ENCODE data around the gene MTG2. TPM values are rescaled to one million over a fixed set of nuclear protein-coding genes. Genes with fewer than 3 reads are reported as not detected.

MTG2 gene
- total and polyA plus RNA-seq, 2 of the 13 experiments (the other 11 are each of a cell fraction or from before 2014, with no cell fraction given): 20.4 to 37.8 TPM

DNA sequence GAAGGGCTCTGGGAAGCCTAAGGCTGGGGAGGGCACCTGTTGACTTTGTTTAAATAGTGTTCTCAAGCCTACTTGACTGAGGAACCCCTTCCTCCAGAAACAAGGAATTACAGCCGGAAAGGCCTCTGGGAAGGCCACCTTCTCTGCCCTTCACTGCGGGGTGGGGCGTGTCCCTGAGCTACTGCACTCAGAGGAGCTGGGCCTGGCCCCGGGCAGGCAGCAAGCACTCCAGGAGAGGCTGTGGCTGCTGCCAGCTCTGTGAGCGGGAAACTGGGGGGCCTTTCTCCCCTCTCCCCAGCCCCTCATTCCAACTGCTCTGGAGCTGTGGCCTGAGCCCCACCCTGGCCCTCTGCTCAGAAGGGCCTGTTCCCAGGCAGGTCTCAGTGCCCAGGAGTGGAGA, 51.5 kb downstream of the MTG2 start (continued):
- TF ChIP-seq, protein P1, sequence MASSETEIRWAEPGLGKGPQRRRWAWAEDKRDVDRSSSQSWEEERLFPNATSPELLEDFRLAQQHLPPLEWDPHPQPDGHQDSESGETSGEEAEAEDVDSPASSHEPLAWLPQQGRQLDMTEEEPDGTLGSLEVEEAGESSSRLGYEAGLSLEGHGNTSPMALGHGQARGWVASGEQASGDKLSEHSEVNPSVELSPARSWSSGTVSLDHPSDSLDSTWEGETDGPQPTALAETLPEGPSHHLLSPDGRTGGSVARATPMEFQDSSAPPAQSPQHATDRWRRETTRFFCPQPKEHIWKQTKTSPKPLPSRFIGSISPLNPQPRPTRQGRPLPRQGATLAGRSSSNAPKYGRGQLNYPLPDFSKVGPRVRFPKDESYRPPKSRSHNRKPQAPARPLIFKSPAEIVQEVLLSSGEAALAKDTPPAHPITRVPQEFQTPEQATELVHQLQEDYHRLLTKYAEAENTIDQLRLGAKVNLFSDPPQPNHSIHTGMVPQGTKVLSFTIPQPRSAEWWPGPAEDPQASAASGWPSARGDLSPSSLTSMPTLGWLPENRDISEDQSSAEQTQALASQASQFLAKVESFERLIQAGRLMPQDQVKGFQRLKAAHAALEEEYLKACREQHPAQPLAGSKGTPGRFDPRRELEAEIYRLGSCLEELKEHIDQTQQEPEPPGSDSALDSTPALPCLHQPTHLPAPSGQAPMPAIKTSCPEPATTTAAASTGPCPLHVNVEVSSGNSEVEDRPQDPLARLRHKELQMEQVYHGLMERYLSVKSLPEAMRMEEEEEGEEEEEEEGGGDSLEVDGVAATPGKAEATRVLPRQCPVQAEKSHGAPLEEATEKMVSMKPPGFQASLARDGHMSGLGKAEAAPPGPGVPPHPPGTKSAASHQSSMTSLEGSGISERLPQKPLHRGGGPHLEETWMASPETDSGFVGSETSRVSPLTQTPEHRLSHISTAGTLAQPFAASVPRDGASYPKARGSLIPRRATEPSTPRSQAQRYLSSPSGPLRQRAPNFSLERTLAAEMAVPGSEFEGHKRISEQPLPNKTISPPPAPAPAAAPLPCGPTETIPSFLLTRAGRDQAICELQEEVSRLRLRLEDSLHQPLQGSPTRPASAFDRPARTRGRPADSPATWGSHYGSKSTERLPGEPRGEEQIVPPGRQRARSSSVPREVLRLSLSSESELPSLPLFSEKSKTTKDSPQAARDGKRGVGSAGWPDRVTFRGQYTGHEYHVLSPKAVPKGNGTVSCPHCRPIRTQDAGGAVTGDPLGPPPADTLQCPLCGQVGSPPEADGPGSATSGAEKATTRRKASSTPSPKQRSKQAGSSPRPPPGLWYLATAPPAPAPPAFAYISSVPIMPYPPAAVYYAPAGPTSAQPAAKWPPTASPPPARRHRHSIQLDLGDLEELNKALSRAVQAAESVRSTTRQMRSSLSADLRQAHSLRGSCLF (CRISPR knock-in tag; IDR thresholded peaks at IDR 0.05; ENCODE audit: borderline replicate concordance): no peak
- TF ChIP-seq ZNF354B (CRISPR knock-in tag; IDR thresholded peaks at IDR 0.05) (0 out of 2 replicates have a peak, but pooled peaks have one; percentile 15), ZNF703 (CRISPR knock-in tag; IDR thresholded peaks at IDR 0.05; ENCODE audit: borderline replicate concordance) (no peak), ZNF224 (CRISPR knock-in tag; IDR thresholded peaks at IDR 0.05) (no peak), FIP1L1 (IDR thresholded peaks at IDR 0.05; ENCODE audit: borderline replicate concordance, insufficient read depth, low read depth, low read length) (no peak), MEF2D (CRISPR knock-in tag; IDR thresholded peaks at IDR 0.05) (0 out of 2 replicates have a peak, but pooled peaks have one; percentile 11)

DNA sequence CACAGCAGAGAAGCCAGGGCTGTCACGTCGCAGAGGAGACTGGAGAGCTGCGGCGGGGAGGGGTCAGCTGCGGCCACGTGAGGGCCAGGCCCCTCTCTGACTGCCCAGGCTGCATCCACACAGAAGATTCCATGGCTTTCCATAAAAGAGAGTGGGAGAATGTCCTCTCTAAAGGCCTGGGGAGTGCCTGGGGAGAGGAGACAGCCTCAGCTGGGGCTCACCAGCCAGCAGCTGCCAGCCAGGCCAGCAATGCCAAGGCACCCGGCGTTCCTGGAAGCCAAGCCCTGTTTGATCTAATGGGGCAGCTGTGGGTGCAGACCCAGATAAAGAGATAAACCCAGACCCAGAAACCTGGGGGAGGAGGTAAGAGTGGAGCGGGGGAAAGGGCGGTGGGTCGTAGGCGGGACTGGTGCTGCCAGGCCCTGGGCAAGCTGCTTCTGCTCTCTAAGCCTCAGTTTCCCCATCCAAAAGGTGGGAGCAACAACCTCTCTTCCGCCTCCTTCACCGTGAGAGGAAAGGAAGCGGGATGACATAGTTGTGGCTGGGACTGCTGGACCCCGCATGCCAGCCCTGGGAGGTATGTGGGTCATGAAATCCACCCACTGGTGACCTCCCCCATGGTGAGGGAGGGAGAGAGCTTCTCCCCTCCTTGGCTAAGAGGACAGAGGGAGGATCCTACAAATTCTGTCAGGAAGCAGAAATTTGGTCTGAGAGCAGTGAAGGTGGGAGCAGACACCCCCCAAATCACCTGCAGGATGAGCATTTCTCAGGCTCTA, 52.4 kb downstream of the MTG2 start:
- 0 out of 2 replicates have a peak overlapping the region, but pooled peaks have one; percentile 4 for H3K4me2 ChIP-seq (ENCODE audit: low read depth, low read length)
- no peak for ATAC-seq
- H3K9me3 ChIP-seq (ENCODE audit: low read length): no peaks in the 10 kb centered on the region
- no peak for FAIRE-seq
- intact Hi-C loops (cut with micrococcal nuclease; ENCODE audit: unreplicated experiment): loop anchor here (5.0 kb wide), 1 partner anchor 142 kb away; no protein-coding TSS in a partner anchor
- POLR2A ChIA-PET: no interaction called here
- no peak overlapping the region for H3K9ac ChIP-seq (ENCODE audit: insufficient read depth, low read depth, low read length)
- 0 out of 2 replicates have a peak, but pooled peaks have one; percentile 38 for TF ChIP-seq NRL (CRISPR knock-in tag; IDR thresholded peaks at IDR 0.05; ENCODE audit: borderline replicate concordance)
- TF ChIP-seq, protein P2, sequence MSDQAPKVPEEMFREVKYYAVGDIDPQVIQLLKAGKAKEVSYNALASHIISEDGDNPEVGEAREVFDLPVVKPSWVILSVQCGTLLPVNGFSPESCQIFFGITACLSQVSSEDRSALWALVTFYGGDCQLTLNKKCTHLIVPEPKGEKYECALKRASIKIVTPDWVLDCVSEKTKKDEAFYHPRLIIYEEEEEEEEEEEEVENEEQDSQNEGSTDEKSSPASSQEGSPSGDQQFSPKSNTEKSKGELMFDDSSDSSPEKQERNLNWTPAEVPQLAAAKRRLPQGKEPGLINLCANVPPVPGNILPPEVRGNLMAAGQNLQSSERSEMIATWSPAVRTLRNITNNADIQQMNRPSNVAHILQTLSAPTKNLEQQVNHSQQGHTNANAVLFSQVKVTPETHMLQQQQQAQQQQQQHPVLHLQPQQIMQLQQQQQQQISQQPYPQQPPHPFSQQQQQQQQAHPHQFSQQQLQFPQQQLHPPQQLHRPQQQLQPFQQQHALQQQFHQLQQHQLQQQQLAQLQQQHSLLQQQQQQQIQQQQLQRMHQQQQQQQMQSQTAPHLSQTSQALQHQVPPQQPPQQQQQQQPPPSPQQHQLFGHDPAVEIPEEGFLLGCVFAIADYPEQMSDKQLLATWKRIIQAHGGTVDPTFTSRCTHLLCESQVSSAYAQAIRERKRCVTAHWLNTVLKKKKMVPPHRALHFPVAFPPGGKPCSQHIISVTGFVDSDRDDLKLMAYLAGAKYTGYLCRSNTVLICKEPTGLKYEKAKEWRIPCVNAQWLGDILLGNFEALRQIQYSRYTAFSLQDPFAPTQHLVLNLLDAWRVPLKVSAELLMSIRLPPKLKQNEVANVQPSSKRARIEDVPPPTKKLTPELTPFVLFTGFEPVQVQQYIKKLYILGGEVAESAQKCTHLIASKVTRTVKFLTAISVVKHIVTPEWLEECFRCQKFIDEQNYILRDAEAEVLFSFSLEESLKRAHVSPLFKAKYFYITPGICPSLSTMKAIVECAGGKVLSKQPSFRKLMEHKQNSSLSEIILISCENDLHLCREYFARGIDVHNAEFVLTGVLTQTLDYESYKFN (CRISPR knock-in tag; conservative IDR thresholded peaks at IDR 0.05): no peak
- TF ChIP-seq, protein P3, sequence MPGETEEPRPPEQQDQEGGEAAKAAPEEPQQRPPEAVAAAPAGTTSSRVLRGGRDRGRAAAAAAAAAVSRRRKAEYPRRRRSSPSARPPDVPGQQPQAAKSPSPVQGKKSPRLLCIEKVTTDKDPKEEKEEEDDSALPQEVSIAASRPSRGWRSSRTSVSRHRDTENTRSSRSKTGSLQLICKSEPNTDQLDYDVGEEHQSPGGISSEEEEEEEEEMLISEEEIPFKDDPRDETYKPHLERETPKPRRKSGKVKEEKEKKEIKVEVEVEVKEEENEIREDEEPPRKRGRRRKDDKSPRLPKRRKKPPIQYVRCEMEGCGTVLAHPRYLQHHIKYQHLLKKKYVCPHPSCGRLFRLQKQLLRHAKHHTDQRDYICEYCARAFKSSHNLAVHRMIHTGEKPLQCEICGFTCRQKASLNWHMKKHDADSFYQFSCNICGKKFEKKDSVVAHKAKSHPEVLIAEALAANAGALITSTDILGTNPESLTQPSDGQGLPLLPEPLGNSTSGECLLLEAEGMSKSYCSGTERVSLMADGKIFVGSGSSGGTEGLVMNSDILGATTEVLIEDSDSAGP (CRISPR knock-in tag; IDR thresholded peaks at IDR 0.05; ENCODE audit: borderline replicate concordance): peak; percentile 41; the same call in 1 of the 2 replicates
- peaks cover 0 to 2% of the 10 kb centered on the region in 2 experiments; a peak in 1 of 5 replicates for H3K36me3 ChIP-seq (replicated peaks in 1 of 2; ENCODE audit: control insufficient read depth in 1 of 2, insufficient read depth in 2 of 2, low read length in 2 of 2)
- peaks cover 14% of the 10 kb centered on the region for H3K79me2 ChIP-seq (ENCODE audit: insufficient read depth, low read length)
- in situ Hi-C loops (cut with HindIII; ENCODE audit: extremely low pct_ligation_motif_present, low pct_unique_long_range_greater_than_20kb): no loop called here
- CTCF ChIA-PET (ENCODE audit: low intra/inter-chr PET ratio, low total read pairs): no interaction called here
- no TSS peak for BruUV-seq (replicated peaks)
- no peak for DNase-seq (ENCODE audit: low spot score)
- no peak overlapping the region for H3K4me3 ChIP-seq (replicated peaks in 1 of 3; ENCODE audit: insufficient read depth in 1 of 3, low read depth in 2 of 3, low read length in 3 of 3)
- H2AFZ ChIP-seq (ENCODE audit: low read length): no peak overlapping the region
- 28% methylated on average over 16 of the region's 16 CpGs for WGBS (ENCODE audit: low lambda C conversion rate)
- peaks cover 12% of the 10 kb centered on the region for H4K20me1 ChIP-seq (ENCODE audit: insufficient read depth, low read length)
- no peak overlapping the region for H3K27ac ChIP-seq (ENCODE audit: extremely low read length, insufficient read depth, low read length)
- H3K27me3 ChIP-seq (ENCODE audit: control insufficient read depth in 1 of 2, insufficient read depth in 2 of 2, low read length in 2 of 2): peaks cover 5 to 25% of the 10 kb centered on the region in 2 experiments; a peak in 3 of 5 replicates
- peaks cover 28% of the 10 kb centered on the region for H3K4me1 ChIP-seq (ENCODE audit: insufficient read depth, low read length)

All from HepG2 (cell line).